Activated T-cell treated with anti-CD3 and anti-CD28 coated beads, Interleukin-2, amount 50 U/mL, for 4 hours (primary cell): ENCODE data around the gene TSTD2. TPM values are rescaled to one million over a fixed set of nuclear protein-coding genes. Genes with fewer than 3 reads are reported as not detected.
"Not testable (repeated sequence)": the region's sequence is repeated elsewhere in the genome, so short reads cannot be mapped to it uniquely, and the experiment has no call there.

Source experiments
- ATAC-seq, 2 donors: fragments of 200-7000 bp; cut with Tn5 transposase; one replicate each; pipeline ENCODE4 v1.10.0; 2021
- DNase-seq: peaks from one replicate; pipeline ENCODE4 v3.0.0-alpha.2; 2020
- H3K27me3 Mint-ChIP-seq: one replicate; pipeline ENCODE4 v1.8.0; 2021; ENCODE audit warnings: low read depth, mixed read lengths
- H3K36me3 Mint-ChIP-seq: one replicate; pipeline ENCODE4 v1.8.0; 2022; ENCODE audit warnings: mixed read lengths; ENCODE audit not compliant: insufficient read depth
- H3K4me1 Mint-ChIP-seq: one replicate; pipeline ENCODE4 v1.8.0; 2021; ENCODE audit warnings: low read depth, mixed read lengths
- H3K4me3 Mint-ChIP-seq: one replicate; pipeline ENCODE4 v1.8.0; 2021; ENCODE audit warnings: mild to moderate bottlenecking, moderate library complexity, mixed read lengths
- H3K9me3 Mint-ChIP-seq: one replicate; pipeline ENCODE4 v1.8.0; 2021; ENCODE audit warnings: mixed read lengths
- total RNA-seq, 3 donors: library from RNA; stranded (reverse); gene quantifications; one replicate each; pipeline ENCODE4 v1.2.1, GENCODE V29; 2021

TSTD2 gene
- total RNA-seq, 3 donors from 2014 or later: 12.8 to 15.1 (median 14.7) TPM

GRCh38 chr9:97591535-97591934, 41.6 kb downstream of the TSTD2 start:
- Mint-ChIP-seq H3K27me3 (peaks cover 7% of the 10 kb centered on the region), H3K36me3 (peaks cover 2% of the 10 kb centered on the region), H3K9me3 (no peaks in the 10 kb centered on the region), H3K4me3 (no peak overlapping the region), H3K4me1 (no peaks in the 10 kb centered on the region)
- DNase-seq (no peak), ATAC-seq (no peak)

GRCh38 chr9:97586909-97587308, 46.3 kb downstream of the TSTD2 start:
- H3K9me3 Mint-ChIP-seq, ATAC-seq, DNase-seq, H3K4me3 Mint-ChIP-seq, H3K4me1 Mint-ChIP-seq, H3K27me3 Mint-ChIP-seq, H3K36me3 Mint-ChIP-seq: not testable (repeated sequence)

GRCh38 chr9:97584778-97585177, 48.4 kb downstream of the TSTD2 start:
- not testable (repeated sequence) for H3K9me3 Mint-ChIP-seq, H3K36me3 Mint-ChIP-seq, H3K4me1 Mint-ChIP-seq, H3K4me3 Mint-ChIP-seq, ATAC-seq, H3K27me3 Mint-ChIP-seq, DNase-seq

- not testable (repeated sequence) for H3K9me3 Mint-ChIP-seq, H3K4me3 Mint-ChIP-seq, ATAC-seq, H3K4me1 Mint-ChIP-seq, H3K36me3 Mint-ChIP-seq, DNase-seq, H3K27me3 Mint-ChIP-seq
Measured at GRCh38 chr9:97581590-97581989, 51.6 kb downstream of the TSTD2 start.

GRCh38 chr9:97579914-97580313, 53.3 kb downstream of the TSTD2 start:
- Mint-ChIP-seq H3K36me3 (peaks cover 4% of the 10 kb centered on the region), H3K27me3 (peaks cover 3% of the 10 kb centered on the region), H3K4me3 (no peak overlapping the region), H3K9me3 (peaks cover 5% of the 10 kb centered on the region), H3K4me1 (peaks cover 11% of the 10 kb centered on the region)
- no peak for DNase-seq
- ATAC-seq: no peak

GRCh38 chr9:97578846-97579245, 54.3 kb downstream of the TSTD2 start:
- Mint-ChIP-seq H3K36me3 (peaks cover 4% of the 10 kb centered on the region), H3K27me3 (peaks cover 3% of the 10 kb centered on the region), H3K4me3 (no peak overlapping the region), H3K4me1 (peaks cover 14% of the 10 kb centered on the region), H3K9me3 (peaks cover 5% of the 10 kb centered on the region)
- ATAC-seq (no peak), DNase-seq (no peak)

GRCh38 chr9:97577051-97577450, 56.1 kb downstream of the TSTD2 start:
- Mint-ChIP-seq H3K36me3 (peaks cover 4% of the 10 kb centered on the region), H3K4me1 (peaks cover 15% of the 10 kb centered on the region), H3K9me3 (peaks cover 5% of the 10 kb centered on the region), H3K27me3 (peaks cover 3% of the 10 kb centered on the region), H3K4me3 (no peak overlapping the region)
- DNase-seq (no peak), ATAC-seq (no peak)

GRCh38 chr9:97575673-97576200, 57.4 kb downstream of the TSTD2 start:
- peaks cover 3% of the 10 kb centered on the region for H3K27me3 Mint-ChIP-seq
- peak overlapping the region; percentile 79 for H3K4me3 Mint-ChIP-seq
- peaks cover 4% of the 10 kb centered on the region for H3K36me3 Mint-ChIP-seq
- peaks cover 15% of the 10 kb centered on the region for H3K4me1 Mint-ChIP-seq
- DNase-seq (no peak), ATAC-seq (peak in 1 of 2 donors; percentile 45)
- H3K9me3 Mint-ChIP-seq: peaks cover 5% of the 10 kb centered on the region

GRCh38 chr9:97574921-97575672, 58.1 kb downstream of the TSTD2 start:
- not testable (repeated sequence) for H3K27me3 Mint-ChIP-seq, DNase-seq
- peak overlapping the region; percentile 79 for H3K4me3 Mint-ChIP-seq

GRCh38 chr9:97574101-97574571, 59.0 kb downstream of the TSTD2 start:
- H3K4me1 Mint-ChIP-seq: peaks cover 15% of the 10 kb centered on the region
- not testable (repeated sequence) for H3K36me3 Mint-ChIP-seq, H3K27me3 Mint-ChIP-seq, DNase-seq, ATAC-seq, H3K4me3 Mint-ChIP-seq, H3K9me3 Mint-ChIP-seq

More at GRCh38 chr9:97574921-97575672, 58.1 kb downstream of the TSTD2 start:
- H3K36me3 Mint-ChIP-seq, H3K9me3 Mint-ChIP-seq: not testable (repeated sequence)
- peak; percentile 64 to 72 for ATAC-seq
- peaks cover 15% of the 10 kb centered on the region for H3K4me1 Mint-ChIP-seq

- no peaks in the 10 kb centered on the region for H3K36me3 Mint-ChIP-seq
- H3K27me3 Mint-ChIP-seq: peaks cover 3% of the 10 kb centered on the region
- ATAC-seq: peak in 1 of 2 donors; percentile 17
- no peaks in the 10 kb centered on the region for H3K9me3 Mint-ChIP-seq
- no peak for DNase-seq
- peak overlapping the region; percentile 44 for H3K4me3 Mint-ChIP-seq
- H3K4me1 Mint-ChIP-seq: peaks cover 15% of the 10 kb centered on the region
Measured at GRCh38 chr9:97573482-97574073, 59.6 kb downstream of the TSTD2 start.

GRCh38 chr9:97572892-97573365, 60.2 kb downstream of the TSTD2 start:
- H3K4me3 Mint-ChIP-seq: no peak overlapping the region
- ATAC-seq: no peak
- H3K4me1 Mint-ChIP-seq: peaks cover 15% of the 10 kb centered on the region
- peaks cover 3% of the 10 kb centered on the region for H3K27me3 Mint-ChIP-seq
- no peaks in the 10 kb centered on the region for H3K9me3 Mint-ChIP-seq
- DNase-seq: no peak
- H3K36me3 Mint-ChIP-seq: no peaks in the 10 kb centered on the region

GRCh38 chr9:97572196-97572891, 60.8 kb downstream of the TSTD2 start:
- ATAC-seq (no peak), DNase-seq (no peak)
- H3K4me3 Mint-ChIP-seq: no peak overlapping the region
- no peaks in the 10 kb centered on the region for H3K36me3 Mint-ChIP-seq
- H3K4me1 Mint-ChIP-seq: peaks cover 15% of the 10 kb centered on the region
- H3K27me3 Mint-ChIP-seq: peaks cover 3% of the 10 kb centered on the region
- no peaks in the 10 kb centered on the region for H3K9me3 Mint-ChIP-seq

- Mint-ChIP-seq H3K4me3 (no peak overlapping the region), H3K9me3 (no peaks in the 10 kb centered on the region), H3K4me1 (peaks cover 15% of the 10 kb centered on the region), H3K36me3 (no peaks in the 10 kb centered on the region), H3K27me3 (peaks cover 3% of the 10 kb centered on the region)
- ATAC-seq (no peak), DNase-seq (no peak)
Measured at GRCh38 chr9:97571664-97572063, 61.5 kb downstream of the TSTD2 start.
